ENCODE data around the gene TCTN2.

DNA sequence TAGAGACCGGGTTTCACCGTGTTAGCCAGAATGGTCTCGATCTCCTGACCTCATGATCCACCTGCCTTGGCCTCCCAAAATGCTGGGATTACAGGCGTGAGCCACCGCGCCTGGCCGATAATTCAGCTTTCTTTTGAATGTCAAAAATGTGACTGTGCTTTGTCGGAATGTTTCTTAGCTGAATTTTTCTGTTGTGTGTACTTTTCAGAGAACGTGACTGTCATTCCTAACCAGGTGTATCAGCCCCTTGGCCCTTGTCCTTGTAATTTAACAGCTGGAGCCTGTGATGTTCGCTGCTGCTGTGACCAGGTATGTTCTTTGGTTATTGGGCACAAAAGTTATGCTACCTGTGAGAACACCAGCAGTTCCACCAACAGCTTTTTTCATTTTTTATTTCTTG, 8.1 kb downstream of the TCTN2 start:
- TF ChIP-seq, protein P1, sequence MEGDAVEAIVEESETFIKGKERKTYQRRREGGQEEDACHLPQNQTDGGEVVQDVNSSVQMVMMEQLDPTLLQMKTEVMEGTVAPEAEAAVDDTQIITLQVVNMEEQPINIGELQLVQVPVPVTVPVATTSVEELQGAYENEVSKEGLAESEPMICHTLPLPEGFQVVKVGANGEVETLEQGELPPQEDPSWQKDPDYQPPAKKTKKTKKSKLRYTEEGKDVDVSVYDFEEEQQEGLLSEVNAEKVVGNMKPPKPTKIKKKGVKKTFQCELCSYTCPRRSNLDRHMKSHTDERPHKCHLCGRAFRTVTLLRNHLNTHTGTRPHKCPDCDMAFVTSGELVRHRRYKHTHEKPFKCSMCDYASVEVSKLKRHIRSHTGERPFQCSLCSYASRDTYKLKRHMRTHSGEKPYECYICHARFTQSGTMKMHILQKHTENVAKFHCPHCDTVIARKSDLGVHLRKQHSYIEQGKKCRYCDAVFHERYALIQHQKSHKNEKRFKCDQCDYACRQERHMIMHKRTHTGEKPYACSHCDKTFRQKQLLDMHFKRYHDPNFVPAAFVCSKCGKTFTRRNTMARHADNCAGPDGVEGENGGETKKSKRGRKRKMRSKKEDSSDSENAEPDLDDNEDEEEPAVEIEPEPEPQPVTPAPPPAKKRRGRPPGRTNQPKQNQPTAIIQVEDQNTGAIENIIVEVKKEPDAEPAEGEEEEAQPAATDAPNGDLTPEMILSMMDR (IDR thresholded peaks at IDR 0.05), result no peak
- TF ChIP-seq POLR2A (IDR thresholded peaks at IDR 0.05), result no peak
